Activated CD4-positive, alpha-beta T cell treated with anti-CD3 and anti-CD28 coated beads for 4 hours (primary cell): ENCODE results near the gene GALR3.

Experiments
- DNase-seq, 2 donors: peaks; one replicate each; pipeline ENCODE4 v3.0.0-alpha.2; 2020

The GALR3 gene

GRCh38 chr22:37824674-37825641 is 1.8 kb downstream of the GALR3 start:
- no peak for DNase-seq

DNA sequence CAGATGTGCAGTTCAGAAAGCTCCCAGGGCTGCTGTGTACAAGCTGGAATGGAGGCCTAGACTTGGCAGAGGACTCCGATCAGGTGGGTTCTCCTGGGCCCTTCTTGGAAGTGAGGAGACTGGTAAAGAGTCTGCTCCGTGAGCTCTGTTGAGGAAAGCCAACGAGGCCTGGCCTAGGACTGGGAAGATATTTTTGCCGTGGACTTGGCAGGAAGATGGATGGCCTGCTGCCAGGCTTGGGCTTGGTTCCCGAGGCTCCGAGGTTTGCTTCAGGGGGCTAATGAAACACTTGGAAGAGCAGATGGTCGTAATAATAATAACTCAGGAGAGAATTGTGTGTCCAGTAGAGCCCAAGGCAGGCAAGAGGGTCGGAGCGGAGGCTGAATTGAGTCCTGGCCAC is 3.9 kb downstream of the GALR3 start:
- no peak for DNase-seq

DNA sequence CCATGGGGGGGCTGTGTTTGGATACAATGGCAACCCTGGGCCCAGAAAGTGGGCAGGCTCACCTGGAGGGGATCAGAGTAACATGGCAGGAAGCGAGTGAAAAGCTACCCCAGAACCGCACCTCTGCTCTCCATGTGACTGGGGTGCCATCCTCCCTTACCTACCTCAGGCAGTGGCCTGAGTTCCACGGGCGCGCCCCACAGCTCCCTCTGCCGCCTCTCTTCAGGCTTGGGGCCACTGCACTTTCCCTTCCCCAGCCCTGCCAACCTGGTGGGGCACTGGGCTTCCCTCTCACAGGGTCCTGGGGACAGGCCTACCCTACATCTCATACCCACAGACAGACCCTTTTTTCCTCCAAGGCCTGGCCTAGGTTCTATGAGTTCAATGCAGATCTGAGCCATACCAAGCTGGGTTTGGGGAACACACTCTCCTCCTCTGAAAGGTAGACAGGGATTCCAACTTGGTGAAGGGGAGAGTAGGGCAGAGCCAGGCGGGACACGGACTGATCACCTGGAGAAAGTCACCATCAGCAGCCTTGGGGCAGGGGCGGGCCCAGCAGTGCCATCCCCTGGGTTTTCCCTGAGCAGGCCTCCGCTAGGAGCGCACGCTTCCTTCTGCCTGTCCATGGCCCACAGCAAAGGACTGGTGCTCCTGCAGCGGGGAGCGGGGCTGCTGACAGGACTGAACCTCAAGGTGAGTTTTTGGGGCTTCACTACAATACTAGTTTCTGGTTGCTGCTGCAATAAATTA is 7.1 kb downstream of the GALR3 start:
- no peak for DNase-seq

GRCh38 chr22:37831472-37831871 is 8.3 kb downstream of the GALR3 start:
- DNase-seq = no peak

DNA sequence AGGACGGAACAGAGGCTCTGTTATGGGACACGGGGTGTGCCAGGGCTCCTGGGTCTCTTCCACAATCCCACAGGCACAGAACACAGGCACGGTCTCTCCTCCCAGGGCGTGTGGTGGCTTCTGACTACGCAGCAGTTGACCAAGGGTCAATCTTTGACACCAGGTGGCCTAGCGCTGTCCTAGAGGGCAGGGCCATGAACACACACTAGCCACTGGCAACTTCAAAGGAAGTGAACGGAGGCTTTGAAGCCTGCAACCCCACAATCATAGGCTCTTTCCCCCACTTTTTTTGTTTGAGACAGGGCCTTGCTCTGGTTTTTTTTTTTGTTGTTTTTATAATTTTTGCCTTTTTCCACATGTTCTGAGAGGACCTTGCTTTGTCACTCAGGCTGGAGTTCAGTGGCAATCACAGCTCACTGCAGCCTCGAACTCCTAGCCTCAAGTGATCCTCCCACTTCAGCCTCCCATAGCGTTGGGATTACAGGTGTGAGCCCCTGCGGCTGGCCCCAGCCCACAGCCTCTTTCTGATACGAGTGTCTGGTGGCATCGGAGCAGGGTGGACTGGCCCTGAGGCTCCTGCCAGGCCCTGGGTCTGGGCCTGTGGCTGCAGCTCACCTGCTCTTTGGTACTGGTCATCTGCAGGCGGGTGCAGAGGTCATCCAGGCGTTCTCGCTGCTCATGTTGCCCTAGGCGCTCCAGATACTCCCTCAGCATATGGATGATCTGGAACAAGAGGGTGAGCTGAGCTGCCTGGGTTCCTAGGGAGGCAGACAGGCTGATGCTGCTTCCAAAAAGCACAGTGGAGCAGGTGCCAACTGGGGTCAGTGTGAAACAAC is 9.1 kb downstream of the GALR3 start:
- no peak for DNase-seq

DNA sequence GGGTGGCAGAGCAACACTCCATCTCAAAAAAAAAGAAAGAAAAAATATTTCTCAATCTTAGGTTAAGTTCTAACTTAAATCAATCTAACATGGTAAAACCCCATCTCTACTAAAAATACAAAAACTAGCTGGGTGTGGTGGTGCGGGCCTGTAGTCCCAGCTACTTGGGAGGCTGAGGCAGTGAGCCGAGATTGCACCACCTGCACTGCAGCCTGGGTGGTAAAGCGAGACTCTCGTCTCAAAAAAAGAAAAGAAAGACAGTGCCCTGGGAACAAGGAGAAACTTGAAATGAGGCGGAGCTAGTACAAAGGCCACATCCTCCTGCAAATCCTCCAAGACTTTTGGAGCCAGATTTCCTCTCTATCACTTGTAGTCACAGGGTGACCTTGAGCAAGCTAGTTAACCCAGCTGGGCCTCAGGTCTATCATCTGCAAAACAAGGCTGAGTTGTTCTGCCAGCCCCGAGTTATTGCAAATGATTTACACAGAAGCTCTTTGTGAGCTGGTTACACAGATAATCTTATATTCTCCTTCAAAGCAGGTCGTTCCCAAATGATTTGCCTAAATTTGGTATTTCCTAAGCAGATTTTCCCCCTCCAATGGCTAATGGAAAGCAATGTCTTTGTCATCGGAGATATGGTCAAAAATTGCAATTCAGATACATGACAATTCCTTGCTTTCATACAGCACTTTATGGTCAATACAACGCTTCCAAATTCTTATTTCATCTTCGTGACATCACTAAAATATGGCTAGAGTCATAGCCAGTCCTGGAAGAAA is 19.0 kb downstream of the GALR3 start:
- no peak for DNase-seq

DNA sequence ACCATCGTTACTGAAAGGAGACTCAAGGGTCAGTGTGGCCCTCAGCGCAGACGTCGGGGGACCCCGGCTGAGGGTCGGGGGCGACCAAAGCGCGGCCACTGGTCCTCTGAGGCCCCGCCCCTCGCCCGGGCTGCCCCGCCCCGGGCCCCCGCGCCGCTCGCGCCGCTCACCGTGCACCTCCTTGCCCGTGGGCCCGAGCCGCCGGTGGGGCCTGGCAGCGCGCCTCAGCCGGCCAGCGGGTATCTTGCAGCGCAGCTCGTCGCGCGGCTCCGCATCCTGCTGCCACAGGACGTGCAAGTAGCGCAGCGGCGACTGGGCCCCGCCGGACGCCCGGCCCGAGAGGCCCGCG is 20.5 kb downstream of the GALR3 start:
- peak in 1 of 2 donors; percentile 18 for DNase-seq

DNA sequence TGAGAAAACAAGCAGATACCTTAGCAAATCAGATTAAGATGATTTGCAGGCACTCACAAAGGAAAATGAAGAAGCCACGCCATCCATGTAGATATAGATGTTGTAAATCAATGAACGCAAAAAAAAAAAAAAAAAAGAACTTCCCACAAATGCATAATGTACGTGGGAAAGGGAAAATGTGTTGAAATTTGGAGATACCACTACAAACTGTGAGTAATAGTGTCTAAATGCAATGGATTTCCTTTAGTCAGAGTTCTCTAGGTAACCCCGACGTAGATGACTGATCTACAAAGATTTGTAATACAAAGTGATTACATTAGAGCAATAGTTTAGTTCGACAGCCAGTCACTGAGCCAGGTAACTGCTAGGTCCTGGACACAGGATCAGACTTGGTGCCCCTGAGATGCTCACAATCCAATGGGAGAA is 21.7 kb downstream of the GALR3 start:
- DNase-seq = no peak

GRCh38 chr22:37846433-37846832 is 23.3 kb downstream of the GALR3 start:
- DNase-seq = no peak

GRCh38 chr22:37848587-37849088 is 25.5 kb downstream of the GALR3 start:
- no peak for DNase-seq

DNA sequence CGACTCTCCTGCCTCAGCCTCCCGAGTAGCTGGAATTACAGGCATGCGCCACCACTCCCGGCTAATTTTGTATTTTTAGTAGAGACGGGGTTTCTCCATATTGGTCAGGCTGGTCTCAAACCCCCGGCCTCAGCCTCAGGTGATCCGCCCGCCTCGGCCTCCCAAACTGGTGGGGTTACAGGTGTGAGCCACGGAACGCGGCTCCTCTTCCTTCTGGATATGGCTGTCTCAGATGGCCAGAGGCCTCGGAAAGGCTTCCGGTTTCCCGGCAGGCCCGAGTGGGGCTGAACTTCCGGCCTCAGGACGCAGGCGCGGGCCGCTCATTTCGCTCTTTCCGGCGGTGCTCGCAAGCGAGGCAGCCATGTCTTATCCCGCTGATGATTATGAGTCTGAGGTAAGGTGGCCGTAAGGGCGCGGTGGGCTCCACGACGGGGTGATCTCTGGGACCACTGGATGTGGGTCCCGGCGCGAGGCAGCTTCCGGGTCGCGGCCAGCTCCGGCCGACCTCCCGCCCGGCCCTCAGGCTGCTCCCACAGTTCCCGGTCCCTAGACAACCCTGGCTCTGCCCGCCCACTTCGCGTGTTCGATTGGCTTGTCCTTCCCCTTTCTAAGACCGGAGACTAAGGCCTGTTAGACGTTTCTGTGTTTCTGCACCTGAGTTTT is 26.0 kb downstream of the GALR3 start, which contains the start of gene EIF3L:
Gene EIF3L (plus strand): TSS at position 331 of the 663 bp plus-strand sequence. CDS start 31 bp downstream, at position 362.
- peak; percentile 80 to 81 for DNase-seq

DNA sequence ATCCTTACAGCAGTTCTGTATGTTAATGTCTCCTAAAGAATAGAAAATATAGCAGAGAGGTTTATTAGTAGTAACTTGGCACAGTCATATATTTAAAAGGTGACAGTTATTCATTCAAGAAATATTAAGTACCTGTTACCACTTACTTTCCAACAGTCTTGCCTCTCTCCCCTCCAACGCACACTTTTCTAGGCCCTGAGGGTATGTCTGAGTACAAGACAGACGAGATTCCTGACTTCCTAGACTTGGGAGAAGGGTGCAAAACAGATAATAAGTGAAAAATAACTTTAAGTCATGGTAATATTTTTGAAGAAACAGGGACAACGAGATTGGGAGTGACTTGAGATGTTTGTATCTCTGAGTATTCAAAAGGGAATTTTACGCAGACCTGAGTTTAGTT is 27.6 kb downstream of the GALR3 start:
- no peak for DNase-seq

DNA sequence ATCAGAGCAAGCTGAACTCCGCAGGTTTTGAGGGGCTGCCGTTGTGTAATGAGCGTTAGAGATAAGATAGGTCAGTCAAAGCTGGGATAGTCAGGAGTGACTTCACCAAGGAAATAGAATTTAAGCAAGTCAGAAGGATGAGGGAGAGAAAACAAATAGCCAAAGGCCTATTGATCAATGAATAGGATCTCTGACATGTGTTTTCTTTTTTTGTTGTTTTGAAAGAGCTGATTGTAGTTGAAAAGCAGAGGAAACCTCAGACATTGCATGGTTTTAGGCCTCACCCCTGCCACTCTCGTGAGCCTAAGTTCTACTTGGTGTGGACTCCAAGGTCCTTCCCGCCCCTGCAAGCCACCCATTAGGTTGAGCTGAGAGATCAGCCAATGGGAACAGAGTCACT is 29.2 kb downstream of the GALR3 start:
- no peak for DNase-seq

DNA sequence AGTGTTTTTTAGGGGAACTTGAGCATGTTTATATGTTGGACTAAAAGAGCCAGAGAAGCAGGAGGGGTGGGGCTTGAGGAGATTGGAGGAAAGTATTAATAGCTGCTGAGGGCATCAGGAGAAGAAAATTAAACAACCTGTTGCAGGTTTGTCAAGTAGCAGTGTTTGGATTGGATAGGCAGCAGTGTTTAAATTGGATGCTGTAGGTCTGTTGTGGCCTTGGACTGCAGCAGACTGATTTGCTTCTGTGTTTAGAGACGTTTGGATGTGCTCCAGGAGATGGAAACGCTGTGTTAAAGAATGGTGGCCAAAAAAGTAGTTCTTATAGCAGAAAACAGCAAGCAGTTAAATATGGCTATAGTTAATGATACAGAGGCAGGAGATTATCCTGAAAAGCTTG is 31.8 kb downstream of the GALR3 start:
- no peak for DNase-seq

- no peak for DNase-seq
These were observed 32.3 kb downstream of the GALR3 start for GRCh38 chr22:37855462-37855861.

DNA sequence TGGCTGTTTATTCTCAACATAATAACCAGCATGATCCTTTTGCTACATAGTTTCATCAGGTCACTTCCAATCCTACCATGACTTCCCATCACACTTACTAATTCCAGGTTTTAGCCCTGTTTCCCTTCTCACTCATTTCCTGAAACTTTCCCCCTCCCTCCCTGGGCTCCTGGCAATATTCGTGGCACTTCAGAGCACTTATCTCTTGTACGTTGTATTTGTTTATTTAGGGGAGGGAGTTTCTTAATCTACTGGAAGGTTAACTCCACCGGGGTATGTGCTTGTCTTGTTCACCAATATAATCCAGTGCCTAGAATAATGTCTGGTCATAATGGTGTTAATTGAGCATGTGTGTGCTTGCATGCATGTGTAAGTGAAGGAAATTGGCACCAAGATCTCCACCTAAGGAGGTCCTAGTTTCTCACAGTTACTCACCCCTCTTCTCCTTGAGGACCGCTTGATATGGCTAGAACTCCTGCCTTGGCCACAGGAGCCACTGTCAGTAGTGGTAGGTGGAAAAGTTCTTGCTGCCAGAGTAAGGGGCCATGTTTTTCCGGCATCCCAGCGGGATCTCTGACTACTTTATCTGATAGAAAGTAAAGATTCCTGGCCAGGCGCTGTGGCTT is 37.7 kb downstream of the GALR3 start:
- no peak for DNase-seq

DNA sequence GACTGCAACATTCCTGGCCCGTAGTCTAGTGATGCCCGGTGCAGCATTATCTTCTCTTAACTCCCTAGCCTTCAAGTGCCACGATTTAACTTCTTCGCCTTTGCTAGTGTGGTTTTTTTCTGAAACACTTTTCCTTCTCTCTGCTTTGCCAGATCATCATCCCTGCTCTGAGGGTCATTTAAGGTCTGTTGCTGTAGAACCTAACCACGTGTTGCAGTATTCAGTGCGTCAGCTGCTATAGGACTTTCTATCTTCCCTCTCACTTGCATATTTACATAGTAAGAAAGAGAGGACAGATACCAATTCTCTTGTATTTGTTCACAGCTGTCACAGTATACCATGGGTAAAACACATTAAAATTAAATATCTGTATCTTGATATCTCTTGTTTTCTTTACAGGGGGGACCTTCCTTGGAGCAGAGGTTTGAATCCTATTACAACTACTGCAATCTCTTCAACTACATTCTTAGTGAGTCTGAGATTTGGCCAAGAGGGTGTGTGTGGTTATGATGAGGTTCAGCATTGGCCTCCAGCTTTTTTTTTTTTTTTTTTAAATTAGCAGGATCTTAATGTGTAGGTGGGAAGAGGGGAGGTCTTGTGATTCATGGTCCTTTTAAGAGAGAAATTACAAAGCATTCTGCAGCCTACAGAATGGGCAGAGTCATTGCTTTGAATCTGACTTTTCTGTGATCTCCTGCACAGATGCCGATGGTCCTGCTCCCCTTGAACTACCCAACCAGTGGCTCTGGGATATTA is 39.6 kb downstream of the GALR3 start:
- DNase-seq = no peak

DNA sequence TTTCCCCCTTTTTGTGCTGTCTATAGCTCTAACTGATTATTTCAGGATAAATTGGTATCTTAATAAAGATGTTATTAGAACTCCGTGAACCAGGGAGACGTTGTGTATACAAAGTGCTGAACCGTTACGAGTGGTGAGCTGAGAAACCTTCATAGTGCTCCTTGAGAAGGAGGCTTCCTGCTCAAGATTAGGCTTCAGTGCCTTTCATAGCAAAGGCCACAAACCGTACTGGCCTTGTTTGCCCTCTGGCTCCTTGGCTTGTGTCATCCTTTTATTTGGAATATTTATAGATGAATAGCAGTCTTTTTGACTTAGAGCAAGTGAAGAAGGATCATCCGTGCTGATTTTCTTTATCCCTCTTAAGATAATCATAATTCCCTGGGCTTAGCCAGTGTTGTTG is 42.3 kb downstream of the GALR3 start:
- no peak for DNase-seq

- DNase-seq = no peak
These were observed 47.1 kb downstream of the GALR3 start for GRCh38 chr22:37870273-37870672.
